ENCODE data around the gene FAM43A.

FAM43A gene

GRCh38 chr3:194676471-194676870 lies 9.2 kb upstream of the FAM43A start:
- no peak for DNase-seq

GRCh38 chr3:194680888-194681615 lies 4.6 kb upstream of the FAM43A start:
- no peak for DNase-seq

GRCh38 chr3:194682189-194682693 lies 3.4 kb upstream of the FAM43A start:
- no peak for DNase-seq

GRCh38 chr3:194682694-194683310 lies 2.9 kb upstream of the FAM43A start:
- peak; percentile 79 for DNase-seq

GRCh38 chr3:194683380-194683779 lies 2.3 kb upstream of the FAM43A start:
- DNase-seq, result no peak

- DNase-seq, result no peak
These were observed 492 bp upstream of the FAM43A start for GRCh38 chr3:194685065-194685717.

- no peak for DNase-seq
These were observed 732 bp downstream of the FAM43A start for GRCh38 chr3:194686414-194686815.

GRCh38 chr3:194686816-194687637 lies 1.3 kb downstream of the FAM43A start:
- no peak for DNase-seq

- DNase-seq, result no peak
These were observed 2.0 kb downstream of the FAM43A start for GRCh38 chr3:194687638-194688199.

- DNase-seq, result no peak
These were observed 2.6 kb downstream of the FAM43A start for GRCh38 chr3:194688200-194688740.

GRCh38 chr3:194688946-194689345 lies 3.3 kb downstream of the FAM43A start:
- no peak for DNase-seq

GRCh38 chr3:194689493-194689944 lies 3.8 kb downstream of the FAM43A start:
- no peak for DNase-seq

GRCh38 chr3:194690501-194691372 lies 5.1 kb downstream of the FAM43A start:
- peak; percentile 25 for DNase-seq

GRCh38 chr3:194691481-194692283 lies 6.0 kb downstream of the FAM43A start:
- DNase-seq, result peak; percentile 51

- DNase-seq, result no peak
These were observed 11.0 kb downstream of the FAM43A start for GRCh38 chr3:194696702-194697101.

- DNase-seq, result no peak
These were observed 16.9 kb downstream of the FAM43A start for GRCh38 chr3:194702545-194702944.

- DNase-seq, result no peak
These were observed 19.5 kb downstream of the FAM43A start for GRCh38 chr3:194705227-194705626.

GRCh38 chr3:194705761-194706160 lies 20.1 kb downstream of the FAM43A start:
- DNase-seq, result no peak

GRCh38 chr3:194707147-194707540 lies 21.5 kb downstream of the FAM43A start:
- no peak for DNase-seq

- no peak for DNase-seq
These were observed 25.6 kb downstream of the FAM43A start for GRCh38 chr3:194711286-194711685.

Measured in kidney glomerular epithelial cell (primary cell).